Caco-2 (cell line): ENCODE results near the gene LMAN2L. TPM values are rescaled to one million over a fixed set of nuclear protein-coding genes. Genes with fewer than 3 reads are reported as not detected.

Experiments used
- BruUV-seq: library from RNA; stranded (reverse); fragments of 400-500 nt; replicated peaks from 2 replicates; lab custom pipeline; 2021; lab: Mats Ljungman, UMichigan
- CTCF ChIA-PET: fragments of 300-600 bp; sonication (Branson Sonifier 250); formaldehyde crosslinking; loops from one replicate; lab custom pipeline; 2022; ENCODE audit warnings: antibody characterized with exemption; lab: Charles Lee
- POLR2A ChIA-PET: fragments of 300-600 bp; sonication (Branson Sonifier 250); formaldehyde crosslinking; loops from one replicate; lab custom pipeline; 2022; ENCODE audit warnings: antibody characterized with exemption; lab: Charles Lee
- DNase-seq, 2 experiments: peaks; one replicate each; pipeline versions ENCODE4 v3.0.0 to v3.0.0-alpha.2; 2020 to 2022
- H3K27me3 ChIP-seq: replicated peaks from 2 replicates; pipeline ENCODE4 v1.6.0; 2011; ENCODE audit warnings: low read length; ENCODE audit not compliant: control insufficient read depth, insufficient read depth
- H3K36me3 ChIP-seq: 2 replicates; pipeline ENCODE4 v1.5.1; 2011; ENCODE audit warnings: low read length; ENCODE audit not compliant: control insufficient read depth, insufficient read depth
- H3K4me1 ChIP-seq: fragments of 250-450 bp; sonication (Bioruptor Pico); 2 replicates; pipeline ENCODE4 v1.5.1; 2020; ENCODE audit warnings: mild to moderate bottlenecking
- H3K4me3 ChIP-seq: 2 replicates; pipeline ENCODE4 v1.5.1; 2011; ENCODE audit warnings: low read depth, mild to moderate bottlenecking, control low read depth, low read length
- H3K9me3 ChIP-seq: fragments of 250-450 bp; sonication (Bioruptor Pico); 2 replicates; pipeline ENCODE4 v1.5.1; 2020; ENCODE audit warnings: mild to moderate bottlenecking, moderate library complexity
- H3K27ac Mint-ChIP-seq: one replicate; pipeline ENCODE4 v1.8.0; 2022; ENCODE audit warnings: mixed read lengths; ENCODE audit not compliant: unreplicated experiment
- H3K27me3 Mint-ChIP-seq: one replicate; pipeline ENCODE4 v1.8.0; 2022; ENCODE audit warnings: mixed read lengths; ENCODE audit not compliant: insufficient read depth, unreplicated experiment
- H3K36me3 Mint-ChIP-seq: one replicate; pipeline ENCODE4 v1.8.0; 2022; ENCODE audit warnings: mild to moderate bottlenecking, mixed read lengths; ENCODE audit not compliant: insufficient read depth, unreplicated experiment
- H3K4me1 Mint-ChIP-seq: one replicate; pipeline ENCODE4 v1.8.0; 2022; ENCODE audit warnings: low read depth, mixed read lengths; ENCODE audit not compliant: unreplicated experiment
- H3K4me3 Mint-ChIP-seq: one replicate; pipeline ENCODE4 v1.8.0; 2022; ENCODE audit warnings: mild to moderate bottlenecking, moderate library complexity, mixed read lengths; ENCODE audit not compliant: unreplicated experiment
- H3K9me3 Mint-ChIP-seq: one replicate; pipeline ENCODE4 v1.8.0; 2022; ENCODE audit warnings: mixed read lengths; ENCODE audit not compliant: unreplicated experiment
- CTCF ChIP-seq, 2 experiments: fragments of 200-600 bp in 1 of 2; IDR thresholded peaks; 1 replicate in 1 of 2; 2 replicates in 1 of 2; pipeline versions ENCODE4 v1.5.1 to v1.8.0; 2011 to 2022; ENCODE audit warnings: antibody characterized with exemption in 1 of 2, control low read depth in 1 of 2, inconsistent platforms in 1 of 2, low read depth in 1 of 2, low read length in 1 of 2, mild to moderate bottlenecking in 1 of 2, moderate library complexity in 1 of 2; ENCODE audit not compliant: insufficient read depth in 1 of 2, severe bottlenecking in 1 of 2, unreplicated experiment in 1 of 2
- intact Hi-C: fragments of 100-400 bp; cut with micrococcal nuclease; formaldehyde crosslinking; loops from one replicate; pipeline ENCODE4 v1.10.0; 2022; ENCODE audit not compliant: unreplicated experiment
- total RNA-seq: library from RNA; stranded (reverse); gene quantifications from 2 replicates; pipeline ENCODE4 v1.2.3, GENCODE V29; 2022

The LMAN2L gene
- total RNA-seq, 1 experiment from 2014 or later = 27.4 TPM

GRCh38 chr2:96757477-96757860, 17.6 kb upstream of the LMAN2L start:
- H3K36me3 Mint-ChIP-seq = peaks cover 10% of the 10 kb centered on the region
- no peak for TF ChIP-seq CTCF (IDR thresholded peaks at IDR 0.05; ENCODE audit: insufficient read depth in 1 of 2, low read depth in 1 of 2, low read length in 1 of 2, severe bottlenecking in 1 of 2, unreplicated experiment in 1 of 2)

GRCh38 chr2:96756788-96757476, 17.1 kb upstream of the LMAN2L start:
- no peak overlapping the region for H3K27ac Mint-ChIP-seq
- no peaks in the 10 kb centered on the region for H3K27me3 ChIP-seq
- H3K9me3 Mint-ChIP-seq = no peaks in the 10 kb centered on the region
- no peak overlapping the region for H3K4me3 ChIP-seq
- no peaks in the 10 kb centered on the region for H3K9me3 ChIP-seq
- H3K4me1 ChIP-seq = peaks cover 10% of the 10 kb centered on the region; the same call in 1 of the 2 replicates
- CTCF ChIA-PET = interaction anchor here (1.2 kb wide), 1 partner anchor 102 kb away, joined by 4 read pairs; no protein-coding TSS in a partner anchor
- H3K4me1 Mint-ChIP-seq = peaks cover 2% of the 10 kb centered on the region
- BruUV-seq = no TSS peak
- H3K27me3 Mint-ChIP-seq = no peaks in the 10 kb centered on the region
- no peaks in the 10 kb centered on the region for H3K36me3 ChIP-seq
- H3K4me3 Mint-ChIP-seq = no peak overlapping the region
- intact Hi-C loops = no loop called here
- peaks cover 10% of the 10 kb centered on the region for H3K36me3 Mint-ChIP-seq
- TF ChIP-seq CTCF (IDR thresholded peaks at IDR 0.05; ENCODE audit: insufficient read depth in 1 of 2, low read depth in 1 of 2, low read length in 1 of 2, severe bottlenecking in 1 of 2, unreplicated experiment in 1 of 2) = no peak
- no peak for DNase-seq
- POLR2A ChIA-PET = interaction anchor here (0.7 kb wide), 1 partner anchor 81 kb away, joined by 3 read pairs; no protein-coding TSS in a partner anchor

More at GRCh38 chr2:96757477-96757860, 17.6 kb upstream of the LMAN2L start:
- no peaks in the 10 kb centered on the region for H3K27me3 ChIP-seq
- POLR2A ChIA-PET = interaction anchor here (0.7 kb wide), 1 partner anchor 81 kb away, joined by 3 read pairs; no protein-coding TSS in a partner anchor
- H3K9me3 ChIP-seq = no peaks in the 10 kb centered on the region
- Mint-ChIP-seq H3K27ac (no peak overlapping the region), H3K9me3 (no peaks in the 10 kb centered on the region), H3K4me1 (peaks cover 8% of the 10 kb centered on the region), H3K27me3 (no peaks in the 10 kb centered on the region), H3K4me3 (no peak overlapping the region)
- H3K4me1 ChIP-seq = peaks cover 15% of the 10 kb centered on the region; the same call in 1 of the 2 replicates
- intact Hi-C loops = no loop called here
- no peaks in the 10 kb centered on the region for H3K36me3 ChIP-seq
- DNase-seq = no peak
- H3K4me3 ChIP-seq = no peak overlapping the region
- no TSS peak for BruUV-seq
- CTCF ChIA-PET = no interaction called here

GRCh38 chr2:96754317-96754716, 14.5 kb upstream of the LMAN2L start:
- intact Hi-C loops = no loop called here
- H3K4me3 ChIP-seq = no peak overlapping the region
- Mint-ChIP-seq H3K27me3 (no peaks in the 10 kb centered on the region), H3K4me3 (no peak overlapping the region), H3K36me3 (no peaks in the 10 kb centered on the region), H3K27ac (no peak overlapping the region), H3K4me1 (no peaks in the 10 kb centered on the region), H3K9me3 (no peaks in the 10 kb centered on the region)
- no peaks in the 10 kb centered on the region for H3K27me3 ChIP-seq
- TF ChIP-seq CTCF (IDR thresholded peaks at IDR 0.05; ENCODE audit: insufficient read depth in 1 of 2, low read depth in 1 of 2, low read length in 1 of 2, severe bottlenecking in 1 of 2, unreplicated experiment in 1 of 2) = no peak
- CTCF ChIA-PET = no interaction called here
- no TSS peak for BruUV-seq
- H3K4me1 ChIP-seq = no peaks in the 10 kb centered on the region
- H3K9me3 ChIP-seq = no peaks in the 10 kb centered on the region
- no peaks in the 10 kb centered on the region for H3K36me3 ChIP-seq
- POLR2A ChIA-PET = no interaction called here
- no peak for DNase-seq
